Measurements from ENCODE around the gene LRRC8E.
A peak's percentile ranks its signal among the peaks of the same experiment; 100 is the strongest.

LRRC8E gene

DNA sequence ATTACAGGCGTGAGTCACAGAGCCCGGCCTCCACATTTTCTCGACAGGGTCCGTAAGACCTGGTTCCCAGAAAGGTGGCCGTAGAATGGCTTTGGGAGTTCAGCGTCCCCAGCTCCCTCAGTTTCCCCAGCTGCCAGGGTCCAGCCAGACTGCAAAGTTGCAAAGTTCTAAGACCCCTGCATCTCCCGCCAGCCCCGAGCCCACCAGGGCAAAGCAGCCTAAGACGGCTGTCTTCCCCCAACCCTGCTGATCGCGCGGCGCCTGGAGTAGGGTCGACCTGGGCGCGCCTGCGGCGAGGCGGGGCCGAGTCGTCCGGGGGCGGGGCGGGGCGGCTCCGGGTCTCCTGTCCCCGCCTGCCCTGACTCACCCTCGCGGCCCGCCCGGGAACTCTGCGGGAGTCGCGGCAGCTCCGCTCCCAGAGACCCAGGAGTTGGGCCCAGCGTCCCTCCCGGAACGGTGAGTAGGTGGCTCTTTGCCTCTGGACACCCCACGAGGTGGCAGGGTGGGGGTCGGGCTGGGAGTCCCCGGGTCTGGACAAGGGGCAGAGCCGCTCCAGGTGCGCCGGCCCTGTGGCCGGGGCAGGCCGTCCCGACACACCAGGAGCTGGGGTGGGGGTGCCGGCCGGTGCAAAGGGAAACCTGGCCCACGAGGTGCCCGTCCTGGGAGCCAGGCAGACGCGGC lies at the start of gene LRRC8E:
TSS of gene LRRC8E (plus strand) at position 366 of the 681 bp plus-strand sequence. CDS start 7,094 bp downstream, outside the sequence.
- DNase-seq = peak; percentile 53

DNA sequence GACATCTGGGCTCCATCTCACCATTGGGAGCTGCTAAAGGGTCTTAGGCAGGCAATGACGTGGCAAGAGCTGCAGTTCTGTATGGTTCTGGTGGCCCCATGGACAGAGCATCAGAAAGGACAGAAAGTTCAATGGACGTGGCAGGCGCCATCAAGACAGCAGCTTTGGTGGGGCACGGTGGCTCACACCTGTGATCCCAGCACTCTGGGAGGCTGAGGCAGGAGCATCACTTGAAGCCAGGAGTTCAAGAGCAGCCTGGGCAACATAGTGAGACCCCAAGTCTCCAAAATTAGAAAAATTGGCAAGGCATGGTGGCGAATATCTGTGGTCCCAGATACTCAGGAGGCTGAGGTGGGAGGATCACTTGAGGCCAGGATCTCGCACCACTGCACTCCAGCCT lies 48.8 kb upstream of the LRRC8E start:
- no peak for DNase-seq

GRCh38 chr19:7840629-7841028 lies 47.7 kb upstream of the LRRC8E start:
- DNase-seq = no peak

- no peak for DNase-seq
Observed at GRCh38 chr19:7841751-7842660, 46.3 kb upstream of the LRRC8E start.

DNA sequence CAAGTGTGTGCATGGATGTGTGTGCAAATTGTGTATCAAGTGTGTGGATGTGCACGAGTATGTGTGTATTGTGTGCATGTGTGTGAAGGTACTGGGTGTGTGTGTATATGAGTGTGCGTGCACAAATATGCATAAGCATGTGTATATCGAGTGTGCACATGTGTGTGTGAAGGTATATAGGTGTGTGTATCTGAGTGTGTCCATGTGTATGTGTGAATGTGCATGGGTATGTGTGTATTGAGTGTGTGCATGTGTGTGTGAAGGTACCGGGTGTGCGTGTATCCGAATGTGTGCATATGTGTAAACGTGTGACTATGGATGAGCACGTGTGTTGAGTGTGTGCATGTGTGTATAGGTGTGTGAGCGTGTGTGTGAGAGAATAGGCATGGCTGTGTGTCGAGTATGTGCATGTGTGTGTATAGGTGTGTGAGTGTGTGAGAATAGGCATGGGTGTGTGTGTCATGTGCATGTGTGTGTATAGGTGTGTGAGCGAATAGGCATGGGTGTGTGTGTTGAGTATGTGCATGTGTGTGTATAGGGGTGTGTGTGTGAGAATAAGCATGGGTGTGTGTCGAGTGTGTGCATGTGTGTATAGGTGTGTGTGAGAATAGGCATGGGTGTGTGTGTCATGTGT lies 45.5 kb upstream of the LRRC8E start:
- DNase-seq = no peak

- no peak for DNase-seq
Observed at GRCh38 chr19:7843521-7843920, 44.8 kb upstream of the LRRC8E start.

GRCh38 chr19:7844405-7844804 lies 43.9 kb upstream of the LRRC8E start:
- no peak for DNase-seq

GRCh38 chr19:7844951-7845350 lies 43.4 kb upstream of the LRRC8E start:
- no peak for DNase-seq

DNA sequence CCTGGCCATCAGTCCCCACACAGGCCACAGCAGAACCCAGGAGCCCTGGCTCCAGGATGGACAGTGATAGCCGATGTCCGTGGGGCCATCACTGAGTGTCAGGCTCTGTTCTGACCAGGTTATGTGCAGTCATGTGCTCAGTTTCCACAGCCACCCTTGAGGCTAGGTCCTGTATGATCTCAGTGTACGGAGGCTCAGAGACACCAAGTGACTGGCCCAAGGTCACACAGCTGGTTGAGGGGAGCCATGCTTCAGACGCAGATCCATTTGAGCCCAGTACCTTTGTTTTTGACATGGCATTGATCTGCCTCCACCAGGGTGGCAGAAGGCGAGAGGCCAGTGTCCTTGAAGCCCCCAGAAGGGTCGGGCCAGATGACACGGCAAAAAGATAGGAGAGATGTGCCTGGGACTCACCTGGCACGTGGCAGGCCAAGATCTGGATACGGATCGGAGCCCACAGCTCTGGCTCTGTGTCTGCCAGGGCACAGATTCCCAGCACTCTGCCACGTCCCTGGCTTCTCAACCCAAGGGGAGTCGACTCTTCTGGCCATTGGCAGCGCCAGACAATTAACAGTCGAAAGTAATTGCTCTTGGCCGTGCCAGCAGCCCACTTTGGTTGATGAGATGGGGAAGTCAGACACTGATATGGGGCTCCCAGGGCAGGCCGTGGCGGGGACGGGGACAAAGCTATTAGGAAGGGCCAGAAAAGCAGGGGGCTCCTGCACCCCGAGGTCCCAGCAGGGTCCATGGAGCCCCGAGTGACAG lies 42.7 kb upstream of the LRRC8E start:
- DNase-seq = no peak

DNA sequence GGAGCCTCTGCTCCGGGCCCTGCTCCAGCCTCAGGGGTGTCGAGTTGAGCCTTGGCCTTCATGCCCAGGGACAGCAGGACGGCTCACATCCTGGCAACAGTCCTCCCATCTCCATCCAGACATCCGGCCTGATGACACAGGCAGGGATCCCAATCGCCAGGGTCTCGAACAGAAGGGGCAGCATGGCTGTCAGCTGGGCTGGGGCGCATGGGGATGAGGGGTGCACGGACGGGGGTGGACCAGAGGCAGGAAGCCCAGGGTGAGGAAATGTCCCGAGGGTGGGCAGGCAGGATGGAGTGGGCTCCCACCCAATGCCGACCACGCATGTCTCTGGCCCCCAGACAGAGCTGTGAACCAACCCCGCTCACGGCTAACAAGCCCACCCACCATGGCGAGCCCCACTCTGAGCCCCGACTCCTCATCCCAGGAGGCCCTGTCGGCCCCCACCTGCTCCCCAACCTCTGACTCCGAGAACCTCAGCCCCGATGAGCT lies 42.1 kb upstream of the LRRC8E start:
- DNase-seq = no peak

DNA sequence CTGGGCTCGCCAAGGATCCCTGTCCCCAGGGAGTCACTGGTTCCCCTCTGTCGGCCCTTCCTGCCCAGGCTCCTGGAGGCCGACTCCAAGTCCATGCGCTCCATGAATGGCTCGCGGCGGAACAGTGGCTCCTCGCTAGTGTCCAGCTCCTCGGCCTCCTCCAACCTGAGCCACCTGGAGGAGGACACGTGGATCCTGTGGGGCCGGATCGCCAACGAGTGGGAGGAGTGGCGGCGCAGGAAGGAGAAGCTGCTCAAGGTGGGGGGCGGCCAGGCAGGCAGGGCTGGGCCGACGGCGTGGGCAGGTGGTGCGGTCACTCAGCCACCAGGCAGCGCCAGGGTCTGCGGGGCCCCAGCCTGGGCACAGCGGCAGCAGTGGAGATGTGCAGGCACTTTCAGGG lies 40.6 kb upstream of the LRRC8E start:
- DNase-seq = no peak

GRCh38 chr19:7848779-7849457 lies 39.4 kb upstream of the LRRC8E start:
- DNase-seq = no peak

- no peak for DNase-seq
Observed at GRCh38 chr19:7849631-7849999, 38.7 kb upstream of the LRRC8E start.

GRCh38 chr19:7850000-7850813 lies 38.1 kb upstream of the LRRC8E start:
- no peak for DNase-seq

DNA sequence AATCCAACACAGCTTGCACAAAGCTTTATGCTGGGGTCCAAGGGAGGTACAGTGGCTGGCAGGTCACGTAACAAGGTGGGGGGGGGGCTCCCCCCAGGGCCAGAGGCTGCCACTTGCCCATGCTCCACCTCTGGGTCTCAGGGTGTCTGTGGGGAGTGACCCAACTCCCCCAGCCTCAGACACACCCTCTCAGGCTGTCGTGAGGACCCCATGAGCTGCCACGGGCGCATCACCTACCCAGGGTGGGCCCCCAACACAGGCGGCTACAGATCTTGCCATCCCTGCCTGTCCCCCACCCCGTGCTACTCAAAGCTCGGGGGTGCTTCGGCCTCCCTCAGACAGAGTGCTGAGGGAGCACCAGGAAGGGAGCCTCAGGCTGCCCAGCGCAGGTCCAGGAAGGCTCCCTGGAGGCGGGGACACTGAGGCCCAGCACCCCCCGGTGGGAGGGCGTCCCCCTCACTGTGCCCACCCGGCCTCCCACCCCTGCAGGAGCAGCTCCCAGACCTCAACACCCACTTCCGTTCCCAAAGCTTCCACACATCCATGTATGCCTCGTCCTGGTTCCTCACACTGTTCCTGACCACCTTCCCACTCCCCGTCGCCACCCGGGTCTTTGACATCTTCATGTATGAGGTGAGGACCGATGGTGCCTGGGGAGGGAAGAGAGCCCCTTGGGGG lies 37.2 kb upstream of the LRRC8E start:
- no peak for DNase-seq

DNA sequence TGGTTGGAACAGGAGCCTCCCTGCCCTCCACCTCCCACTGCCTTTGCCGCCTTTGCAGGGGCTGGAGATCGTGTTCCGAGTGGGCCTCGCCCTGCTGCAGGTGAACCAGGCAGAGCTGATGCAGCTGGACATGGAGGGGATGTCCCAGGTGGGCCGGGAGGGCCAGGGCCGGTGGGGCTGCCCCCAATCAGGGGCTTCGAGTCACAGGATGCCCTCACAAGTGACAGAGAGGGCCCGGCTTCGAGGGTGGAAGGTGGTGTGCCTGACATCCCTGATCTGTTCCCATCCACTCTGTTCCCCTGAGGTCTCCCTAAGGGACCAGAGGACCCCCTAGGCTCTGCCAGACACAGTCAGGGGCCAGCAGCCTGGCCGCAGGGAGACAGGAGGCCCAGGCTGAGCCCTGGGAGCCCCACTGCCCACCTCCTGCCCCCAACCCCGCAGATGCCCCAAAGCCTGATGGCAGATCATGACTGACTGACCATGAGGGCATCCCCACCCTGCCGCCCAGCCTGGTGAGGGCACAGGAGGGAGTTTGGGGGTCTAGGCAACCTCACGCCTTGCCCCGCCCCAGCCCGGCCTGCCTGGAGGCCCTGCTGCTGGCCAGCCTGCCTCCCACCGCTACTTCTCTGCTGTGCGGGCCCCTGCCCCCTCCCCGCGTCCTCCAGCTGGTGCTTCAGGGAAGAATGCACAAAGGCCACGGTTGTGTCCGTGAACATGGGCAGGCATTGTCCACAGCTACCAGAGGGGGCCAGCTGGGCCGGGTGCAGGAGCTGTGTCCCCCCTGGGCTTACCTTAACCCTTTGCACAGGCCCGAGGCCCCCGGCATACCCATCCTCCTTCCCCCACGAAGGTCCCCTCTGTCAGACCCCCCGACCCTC lies 36.4 kb upstream of the LRRC8E start:
- DNase-seq = no peak

- DNase-seq = peak; percentile 30
Observed at GRCh38 chr19:7852851-7853769, 35.2 kb upstream of the LRRC8E start.

DNA sequence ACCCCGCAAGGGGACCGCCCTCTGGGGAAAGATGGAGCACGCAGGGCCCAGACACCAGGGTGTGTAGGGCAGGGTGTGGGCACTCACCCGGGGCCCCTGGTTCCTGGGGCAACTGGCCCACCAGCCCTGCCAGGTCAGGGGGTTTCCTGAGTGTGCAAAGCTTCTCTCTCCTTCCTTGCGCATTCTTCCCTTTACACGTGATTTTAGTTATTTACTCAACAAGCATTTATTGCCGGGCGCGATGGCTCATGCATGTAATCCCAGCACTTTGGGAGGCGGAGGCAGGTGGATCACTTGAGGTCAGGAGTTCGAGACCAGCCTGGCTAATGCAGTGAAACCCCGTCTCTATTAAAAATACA lies 34.6 kb upstream of the LRRC8E start:
- no peak for DNase-seq

Measured in amniotic stem cell (primary cell).